Thoracic aorta (tissue), 2 donors: ENCODE measurements around the gene PTCH2. TPM values are rescaled to one million over a fixed set of nuclear protein-coding genes. Genes with fewer than 3 reads are reported as not detected.
A peak's percentile ranks its signal among the peaks of the same experiment; 100 is the strongest.

Experiments used
- ATAC-seq: fragments of 150-250 bp; one replicate; pipeline ENCODE4 v1.8.0; 2017; ENCODE audit warnings: low read depth; ENCODE audit not compliant: insufficient number of reproducible peaks, low FRiP score
- DNase-seq: peaks from one replicate; pipeline ENCODE4 v3.0.0-alpha.2; 2020; ENCODE audit warnings: low spot score
- H3K27ac ChIP-seq, 2 donors: fragments of 200-600 bp; sonication (generic); 1 replicate in 1 of 2; 2 replicates in 1 of 2; pipeline ENCODE4 v1.5.1; 2016; ENCODE audit warnings: mild to moderate bottlenecking in 2 of 2, moderate library complexity in 2 of 2
- H3K27me3 ChIP-seq: fragments of 200-600 bp; sonication (generic); replicated peaks from 2 replicates; pipeline ENCODE4 v1.6.0; 2016; ENCODE audit warnings: mild to moderate bottlenecking; ENCODE audit not compliant: insufficient read depth
- H3K36me3 ChIP-seq: fragments of 200-600 bp; sonication (generic); one replicate; pipeline ENCODE4 v1.5.1; 2016
- H3K4me1 ChIP-seq, 2 donors: fragments of 200-600 bp; sonication (generic); 1 replicate in 1 of 2; 2 replicates in 1 of 2; pipeline versions ENCODE4 v1.5.1 to v1.6.0; 2016; ENCODE audit warnings: low read depth in 2 of 2, mild to moderate bottlenecking in 1 of 2; ENCODE audit not compliant: control insufficient read depth in 1 of 2
- H3K4me3 ChIP-seq: fragments of 200-600 bp; sonication (generic); 2 replicates; pipeline ENCODE4 v1.5.1; 2016; ENCODE audit warnings: mild to moderate bottlenecking
- H3K9me3 ChIP-seq: fragments of 200-600 bp; sonication (generic); 2 replicates; pipeline ENCODE4 v1.5.1; 2016
- total RNA-seq, 2 donors: library from RNA; depleted of rRNA; stranded (reverse); fragments of >200 nt; gene quantifications; one replicate each; pipeline versions ENCODE4 v1.1.0 to v1.2.3, GENCODE V29; 2016
- TF ChIP-seq, protein P1 (sequence below): fragments of 200-600 bp; sonication (generic); IDR thresholded peaks from one replicate; pipeline ENCODE4 v1.5.1; 2019; ENCODE audit warnings: antibody characterized with exemption

Gene PTCH2
- total RNA-seq, 2 donors from 2014 or later, result 0.95 to 1.3 TPM

DNA sequence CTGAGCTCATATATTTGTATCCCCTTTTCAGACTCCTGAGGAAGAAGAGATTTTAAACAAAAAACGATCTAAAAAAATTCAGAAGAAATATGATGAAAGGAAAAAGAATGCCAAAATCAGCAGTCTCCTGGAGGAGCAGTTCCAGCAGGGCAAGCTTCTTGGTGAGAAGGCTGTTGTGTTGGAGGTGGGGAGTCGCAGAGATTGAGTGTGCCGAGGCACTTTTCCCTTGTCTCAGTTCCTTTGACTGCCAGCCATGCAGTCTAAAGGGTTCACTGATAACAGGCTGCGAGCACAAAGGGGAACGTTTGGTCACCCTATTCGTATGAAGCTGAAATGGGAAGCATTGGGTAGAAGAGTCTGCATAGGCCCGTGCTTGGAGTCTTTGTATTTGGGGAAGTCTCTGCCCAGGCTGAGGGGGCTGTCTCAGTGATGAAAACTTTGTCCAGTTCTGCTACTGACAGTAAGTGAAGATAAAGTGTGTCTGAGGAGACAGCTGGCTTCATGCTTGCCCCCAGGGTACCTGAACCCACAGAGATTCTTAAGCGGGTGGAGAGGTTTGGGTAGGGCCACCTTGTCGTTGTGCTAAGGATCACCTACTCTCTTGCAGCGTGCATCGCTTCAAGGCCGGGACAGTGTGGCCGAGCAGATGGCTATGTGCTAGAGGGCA is 65.0 kb downstream of the PTCH2 start:
- DNase-seq, result no peak
- H3K36me3 ChIP-seq, result peaks cover 23% of the 10 kb centered on the region
- TF ChIP-seq, protein P1, sequence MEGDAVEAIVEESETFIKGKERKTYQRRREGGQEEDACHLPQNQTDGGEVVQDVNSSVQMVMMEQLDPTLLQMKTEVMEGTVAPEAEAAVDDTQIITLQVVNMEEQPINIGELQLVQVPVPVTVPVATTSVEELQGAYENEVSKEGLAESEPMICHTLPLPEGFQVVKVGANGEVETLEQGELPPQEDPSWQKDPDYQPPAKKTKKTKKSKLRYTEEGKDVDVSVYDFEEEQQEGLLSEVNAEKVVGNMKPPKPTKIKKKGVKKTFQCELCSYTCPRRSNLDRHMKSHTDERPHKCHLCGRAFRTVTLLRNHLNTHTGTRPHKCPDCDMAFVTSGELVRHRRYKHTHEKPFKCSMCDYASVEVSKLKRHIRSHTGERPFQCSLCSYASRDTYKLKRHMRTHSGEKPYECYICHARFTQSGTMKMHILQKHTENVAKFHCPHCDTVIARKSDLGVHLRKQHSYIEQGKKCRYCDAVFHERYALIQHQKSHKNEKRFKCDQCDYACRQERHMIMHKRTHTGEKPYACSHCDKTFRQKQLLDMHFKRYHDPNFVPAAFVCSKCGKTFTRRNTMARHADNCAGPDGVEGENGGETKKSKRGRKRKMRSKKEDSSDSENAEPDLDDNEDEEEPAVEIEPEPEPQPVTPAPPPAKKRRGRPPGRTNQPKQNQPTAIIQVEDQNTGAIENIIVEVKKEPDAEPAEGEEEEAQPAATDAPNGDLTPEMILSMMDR, result no peak

DNA sequence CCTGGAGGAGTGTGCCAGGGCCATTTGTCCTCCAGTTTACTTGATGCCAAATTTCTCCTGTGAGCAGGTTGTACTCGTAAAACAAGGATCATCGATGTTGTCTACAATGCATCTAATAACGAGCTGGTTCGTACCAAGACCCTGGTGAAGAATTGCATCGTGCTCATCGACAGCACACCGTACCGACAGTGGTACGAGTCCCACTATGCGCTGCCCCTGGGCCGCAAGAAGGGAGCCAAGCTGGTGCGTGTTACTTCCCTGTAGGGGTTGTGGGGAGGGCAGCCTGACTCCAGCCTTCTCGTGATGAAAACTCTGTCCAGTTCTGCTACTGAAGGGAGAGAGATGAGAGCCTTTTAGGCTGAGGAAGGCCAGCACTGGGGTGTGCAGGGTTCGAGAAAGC is 65.5 kb downstream of the PTCH2 start:
- Histone ChIP-seq H3K4me3 (no peak overlapping the region), H3K9me3 (no peaks in the 10 kb centered on the region), H3K27ac (no peak overlapping the region), H3K36me3 (peaks cover 23% of the 10 kb centered on the region), H3K27me3 (no peaks in the 10 kb centered on the region), H3K4me1 (peaks cover 9 to 30% of the 10 kb centered on the region in 2 donors)
- no peak for DNase-seq
- ATAC-seq, result no peak
- TF ChIP-seq, protein P1, result no peak

More for the DNA sequence above, 65.0 kb downstream of the PTCH2 start:
- ATAC-seq, result no peak
- H3K9me3 ChIP-seq, result no peaks in the 10 kb centered on the region
- H3K4me3 ChIP-seq, result no peak overlapping the region
- no peaks in the 10 kb centered on the region for H3K27me3 ChIP-seq
- H3K27ac ChIP-seq, result no peak overlapping the region
- peaks cover 9 to 30% of the 10 kb centered on the region in 2 donors for H3K4me1 ChIP-seq

DNA sequence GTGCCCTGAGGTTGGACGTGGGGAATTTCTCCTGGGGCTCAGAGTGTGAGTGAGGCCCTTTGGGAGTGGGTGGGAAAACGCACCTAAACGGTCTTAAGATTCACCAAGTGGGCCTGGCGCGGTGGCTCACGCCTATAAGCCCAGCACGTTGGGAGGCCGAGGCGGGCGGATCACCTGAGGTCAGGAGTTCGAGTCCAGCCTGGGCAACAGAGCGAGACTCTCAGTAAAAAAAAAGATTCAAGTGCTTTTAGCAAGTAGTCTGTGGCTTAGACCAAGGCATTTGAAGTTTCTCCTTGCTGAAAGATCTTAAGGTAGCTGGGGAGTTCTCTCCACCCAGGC is 66.4 kb downstream of the PTCH2 start:
- ATAC-seq (no peak), DNase-seq (no peak)
- Histone ChIP-seq H3K4me3 (peak overlapping the region; percentile 98), H3K4me1 (peaks cover 9 to 30% of the 10 kb centered on the region in 2 donors), H3K27ac (peak overlapping the region; percentile 97 to 98), H3K36me3 (peaks cover 23% of the 10 kb centered on the region), H3K27me3 (no peaks in the 10 kb centered on the region), H3K9me3 (no peaks in the 10 kb centered on the region)
- TF ChIP-seq, protein P1, result no peak

DNA sequence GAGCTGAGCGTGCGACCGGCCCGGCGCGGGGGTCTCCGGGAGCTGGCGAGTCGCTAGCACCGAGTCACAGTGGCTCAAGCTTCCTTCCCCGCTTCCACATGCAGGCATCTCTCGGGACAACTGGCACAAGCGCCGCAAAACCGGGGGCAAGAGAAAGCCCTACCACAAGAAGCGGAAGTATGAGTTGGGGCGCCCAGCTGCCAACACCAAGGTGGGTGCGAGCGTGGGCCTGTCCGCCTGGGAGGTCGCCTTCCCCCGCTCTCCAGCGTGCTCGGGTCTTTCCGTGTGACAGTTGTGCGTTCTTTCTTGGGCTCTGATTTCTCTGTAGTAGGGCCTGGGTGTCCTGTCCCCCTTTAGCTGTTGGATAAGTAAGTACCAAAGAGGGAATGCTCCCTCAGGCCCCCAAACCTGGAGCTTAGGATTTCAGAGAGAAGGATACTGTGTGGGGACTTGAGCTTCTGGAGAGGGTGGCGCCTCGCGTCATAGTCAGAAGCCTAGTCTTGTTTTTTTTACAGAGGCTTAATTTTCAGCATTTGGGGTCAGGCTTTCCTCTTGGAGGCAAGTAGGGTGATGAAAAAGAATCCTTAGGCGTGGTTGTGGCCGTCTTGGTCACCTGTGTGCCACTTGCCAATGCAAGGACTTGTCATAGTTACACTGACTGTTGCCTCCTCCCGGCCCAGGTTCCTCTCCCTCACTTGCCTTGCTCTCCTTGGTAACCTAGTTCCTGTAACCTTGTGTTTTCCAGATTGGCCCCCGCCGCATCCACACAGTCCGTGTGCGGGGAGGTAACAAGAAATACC is 66.9 kb downstream of the PTCH2 start:
- H3K4me1 ChIP-seq, result peaks cover 9 to 30% of the 10 kb centered on the region in 2 donors
- H3K9me3 ChIP-seq, result no peaks in the 10 kb centered on the region
- TF ChIP-seq, protein P1, result no peak
- DNase-seq (no peak), ATAC-seq (no peak)
- peak overlapping the region; percentile 98 for H3K4me3 ChIP-seq
- H3K27me3 ChIP-seq, result no peaks in the 10 kb centered on the region
- peaks cover 23% of the 10 kb centered on the region for H3K36me3 ChIP-seq
- peak overlapping the region; percentile 97 to 98 for H3K27ac ChIP-seq
